COLO668 (cell line): ENCODE data around the gene CRACDL.
"Not testable (repeated sequence)": the region's sequence is repeated elsewhere in the genome, so short reads cannot be mapped to it uniquely, and the experiment has no call there.

Source experiments
- DNase-seq: peaks from one replicate; lab custom pipeline; 2025; ENCODE audit not compliant: unreplicated experiment; lab: John Stamatoyannopoulos, UW

The CRACDL gene

DNA sequence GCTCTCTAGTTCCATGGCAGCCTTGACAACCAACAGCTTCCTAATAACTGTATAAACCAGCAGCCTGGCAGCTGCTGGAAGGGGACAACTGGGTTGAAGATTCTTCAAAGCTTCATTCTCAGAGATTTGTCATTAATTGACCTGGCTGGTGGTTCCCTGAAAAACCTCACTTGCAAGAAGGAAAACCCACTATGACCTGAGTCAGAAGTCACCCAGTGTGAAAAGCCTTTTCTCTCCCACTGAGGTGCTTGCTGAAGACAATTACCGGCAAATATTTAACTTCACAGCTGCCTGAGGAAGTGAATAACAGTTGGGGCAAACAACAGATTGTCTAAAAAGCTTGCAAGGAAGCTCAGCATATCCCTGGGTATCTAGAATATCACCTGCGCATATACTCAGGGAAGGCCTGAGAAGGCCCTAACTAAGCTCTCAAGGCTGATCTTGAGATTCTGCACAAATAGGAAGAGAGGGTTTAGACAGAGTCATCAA is 49.9 kb downstream of the CRACDL start:
- no peak for DNase-seq

DNA sequence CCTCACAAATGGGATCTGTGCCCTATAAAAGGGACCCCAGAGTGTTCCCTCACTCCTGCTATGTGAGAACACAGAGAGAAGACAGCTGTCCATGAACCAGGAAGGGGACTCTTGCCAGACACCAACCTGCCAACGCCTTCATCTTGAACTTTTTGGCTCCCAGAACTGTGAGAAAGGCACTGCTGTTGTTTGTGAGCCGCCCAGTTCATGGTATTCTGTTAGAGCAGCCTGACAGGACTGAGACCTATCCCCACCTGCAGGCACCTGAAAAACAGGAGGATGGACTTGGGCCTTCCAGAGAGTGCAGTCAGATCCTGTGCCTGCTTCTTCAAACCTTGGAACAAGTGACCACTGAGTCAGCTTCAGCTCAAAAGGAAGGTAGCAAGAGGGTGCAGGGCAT is 51.4 kb downstream of the CRACDL start:
- no peak for DNase-seq

DNA sequence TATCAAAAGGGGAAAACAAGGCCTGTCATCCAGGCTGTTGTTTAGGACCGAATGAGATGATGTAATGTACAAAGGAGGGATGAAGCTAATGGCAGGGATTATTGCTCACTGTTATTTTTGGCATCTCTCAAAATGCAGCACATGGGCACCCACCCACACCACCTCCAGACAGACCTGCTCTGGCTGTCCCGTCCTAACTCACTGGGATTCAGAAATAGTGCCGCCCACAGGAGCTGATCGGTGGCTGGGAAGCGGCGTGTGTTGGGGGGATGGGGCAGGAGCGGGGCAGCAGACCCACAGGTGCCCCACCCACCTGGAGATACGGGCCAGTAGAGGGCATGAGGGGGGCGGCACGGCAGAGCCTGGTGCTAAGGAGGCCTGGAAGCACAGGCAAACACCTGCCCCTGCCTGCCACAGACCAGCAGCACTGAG is 52.2 kb downstream of the CRACDL start:
- DNase-seq, result no peak

DNA sequence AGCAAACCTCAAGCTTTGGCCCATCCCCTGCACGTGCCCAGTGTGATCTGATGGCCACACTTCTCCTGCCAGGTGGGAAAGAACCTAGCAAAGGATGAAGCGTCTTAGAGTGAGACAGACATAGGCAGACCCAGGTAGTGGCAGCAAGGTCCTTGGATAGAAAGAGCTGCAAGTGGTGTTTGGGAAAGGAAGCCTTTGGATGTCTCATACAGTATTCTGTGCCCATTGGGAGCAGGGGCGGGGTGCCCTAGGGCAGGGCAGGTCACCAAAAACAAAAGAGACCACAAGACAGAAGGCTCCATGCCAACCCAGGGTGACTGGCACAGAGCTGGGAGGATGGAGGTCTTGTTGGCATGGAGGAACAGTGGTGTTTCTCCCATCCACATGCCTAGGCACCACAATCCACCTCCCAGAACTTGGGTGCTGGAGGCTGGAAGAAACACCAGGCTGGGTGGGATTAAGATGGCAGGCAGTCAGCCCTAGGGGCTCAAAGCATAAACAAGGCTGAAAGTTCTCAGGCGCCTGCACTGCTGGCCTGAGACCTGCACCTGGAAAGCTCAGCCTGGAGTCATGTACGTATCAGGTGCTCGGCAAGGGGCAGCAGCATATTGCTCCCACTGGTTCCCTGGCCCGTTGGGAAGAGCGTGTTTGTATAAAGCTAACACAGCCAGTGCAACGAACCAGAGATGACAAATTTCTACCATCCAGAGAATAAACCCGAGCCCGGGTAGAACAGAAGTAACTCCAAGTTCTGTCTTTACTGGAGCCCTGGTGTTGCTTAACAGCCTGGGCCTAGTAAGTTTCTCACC is 52.9 kb downstream of the CRACDL start:
- DNase-seq, result no peak

- no peak for DNase-seq
These were observed 53.7 kb downstream of the CRACDL start for GRCh38 chr2:98882368-98882767.

- DNase-seq, result no peak
These were observed 54.8 kb downstream of the CRACDL start for GRCh38 chr2:98881153-98881650.

DNA sequence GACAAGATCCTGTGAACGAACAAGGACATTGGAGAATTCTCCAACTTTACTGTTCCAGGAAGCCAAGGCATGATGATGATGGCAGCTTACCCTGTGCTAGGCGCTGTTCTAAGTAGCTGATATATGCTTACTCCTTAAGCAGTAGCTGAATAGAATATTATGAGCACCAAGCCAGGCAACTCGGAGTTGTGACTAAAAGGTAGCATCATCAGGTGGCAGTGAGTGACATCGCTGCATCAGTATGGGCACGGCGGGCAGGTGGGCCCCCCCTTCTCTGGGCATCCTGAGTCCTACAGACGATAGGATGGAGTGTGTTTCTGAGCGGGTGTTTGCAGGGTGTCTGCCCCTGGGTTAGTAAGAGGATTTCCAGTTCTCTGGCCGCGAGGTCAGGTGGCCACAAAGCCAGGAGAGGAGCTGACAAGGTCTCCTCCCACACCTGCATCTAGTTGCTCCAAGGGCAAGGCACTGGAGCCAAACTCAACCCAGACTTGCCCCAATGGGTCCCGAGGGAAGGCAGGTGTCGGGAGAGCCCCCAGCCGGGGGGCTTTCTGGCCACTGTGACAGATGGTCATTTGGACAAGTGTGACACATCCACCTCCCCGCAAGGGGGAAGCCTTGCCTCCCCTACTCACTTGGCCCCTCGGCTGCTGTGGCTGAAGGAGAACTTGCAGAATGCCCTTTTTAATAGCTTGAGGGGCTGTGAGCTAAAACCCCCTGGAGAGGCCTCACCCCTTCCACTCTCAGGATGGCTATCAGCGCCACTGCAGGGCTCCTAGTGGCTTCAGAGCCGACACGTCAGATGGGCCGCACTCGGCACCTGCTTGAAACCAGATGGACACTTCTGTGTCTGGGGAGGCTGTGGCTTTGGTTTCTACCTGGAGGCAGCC is 55.5 kb downstream of the CRACDL start:
- DNase-seq, result no peak

DNA sequence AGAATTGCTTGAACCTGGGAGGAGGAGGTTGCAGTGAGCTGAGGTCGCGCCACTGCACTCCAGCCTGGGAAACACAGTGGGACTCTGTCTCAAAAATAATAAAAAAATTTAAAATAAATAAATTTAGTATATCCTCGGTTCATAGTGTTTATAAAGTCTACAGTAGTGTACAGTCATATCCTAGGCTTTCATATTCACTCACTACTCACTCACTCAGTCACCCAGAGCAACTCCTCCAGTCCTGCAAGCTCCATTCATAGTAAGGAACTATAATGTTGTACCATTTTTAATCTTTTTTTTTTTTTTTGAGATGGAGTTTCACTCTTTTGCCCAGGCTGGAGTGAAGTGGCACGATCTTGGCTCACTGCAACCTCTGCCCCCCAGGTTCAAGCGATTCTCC is 58.4 kb downstream of the CRACDL start:
- DNase-seq, result not testable (repeated sequence)

GRCh38 chr2:98876741-98877140 is 59.3 kb downstream of the CRACDL start:
- DNase-seq, result no peak

GRCh38 chr2:98875746-98876145 is 60.3 kb downstream of the CRACDL start:
- no peak for DNase-seq

GRCh38 chr2:98875081-98875728 is 60.8 kb downstream of the CRACDL start:
- no peak for DNase-seq

- DNase-seq, result no peak
These were observed 61.8 kb downstream of the CRACDL start for GRCh38 chr2:98874186-98874689.

DNA sequence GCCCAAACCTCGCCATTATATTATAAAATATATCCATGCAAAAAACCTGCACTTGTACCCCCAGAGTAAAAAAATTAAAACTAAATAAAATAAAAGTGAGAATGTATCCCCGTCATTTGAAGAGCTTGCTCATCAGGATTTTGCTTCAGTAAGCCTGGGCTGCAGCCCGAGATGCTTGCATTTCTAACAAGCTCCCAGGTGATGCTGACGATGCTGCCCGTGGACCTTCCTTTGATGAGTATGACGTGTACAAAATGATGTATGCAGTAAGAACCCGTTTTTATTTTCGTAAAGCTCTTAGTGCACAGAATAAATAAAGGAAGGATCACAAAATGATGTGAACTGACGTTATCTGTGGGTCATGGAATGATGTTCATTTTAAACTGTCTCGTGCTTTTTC is 63.5 kb downstream of the CRACDL start:
- DNase-seq, result no peak

- no peak for DNase-seq
These were observed 64.5 kb downstream of the CRACDL start for GRCh38 chr2:98871506-98871905.

DNA sequence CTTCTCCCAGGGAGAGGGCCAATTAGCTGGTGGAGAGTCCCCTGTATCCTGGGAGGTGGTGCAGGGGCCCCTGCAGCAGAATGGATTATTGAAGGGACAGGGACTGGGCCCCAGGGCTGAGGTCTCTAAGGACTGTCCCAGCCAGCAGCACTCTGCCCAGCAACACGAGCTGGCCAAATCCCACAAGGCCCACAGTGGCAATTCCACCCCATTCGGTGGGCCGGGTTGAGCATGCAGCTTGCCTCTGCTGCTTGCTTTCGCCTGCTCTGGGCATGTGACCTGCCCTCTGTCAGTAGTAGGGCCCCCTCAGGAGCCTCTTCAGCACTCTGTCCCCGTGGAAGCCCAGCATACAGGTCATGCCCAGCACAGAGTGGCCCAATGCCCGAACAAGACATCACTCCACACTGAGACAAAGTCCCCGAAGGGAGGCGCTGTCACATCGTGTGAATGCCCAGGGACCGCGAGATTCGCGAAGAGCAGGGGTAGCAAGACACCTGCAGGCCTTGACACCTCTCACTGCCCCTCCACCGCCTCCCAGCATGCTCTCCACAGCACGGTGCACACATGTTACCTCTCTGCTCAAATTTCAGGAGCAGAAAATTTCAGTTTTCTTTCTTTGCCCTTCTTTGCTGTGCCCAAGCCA is 65.4 kb downstream of the CRACDL start:
- DNase-seq, result peak; percentile 50

DNA sequence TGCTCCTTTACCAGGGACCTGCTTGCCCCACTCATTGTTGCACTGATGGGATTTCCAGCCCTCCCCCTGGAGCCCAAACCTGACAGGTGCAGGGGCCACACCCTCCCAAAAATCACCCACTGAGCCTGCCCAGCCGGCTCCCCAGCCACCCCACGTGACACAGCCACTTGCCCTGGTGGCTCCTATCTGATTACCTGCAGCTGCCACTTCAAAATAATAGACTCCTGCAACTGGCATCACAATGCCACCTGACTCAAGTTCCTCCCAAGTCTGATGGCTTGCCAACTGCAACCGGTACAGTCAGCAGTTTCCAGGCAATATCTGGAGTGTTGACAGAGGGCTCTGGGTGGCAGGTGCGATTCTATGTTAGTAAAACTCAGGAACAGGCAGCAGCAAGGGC is 66.2 kb downstream of the CRACDL start:
- peak; percentile 94 for DNase-seq

DNA sequence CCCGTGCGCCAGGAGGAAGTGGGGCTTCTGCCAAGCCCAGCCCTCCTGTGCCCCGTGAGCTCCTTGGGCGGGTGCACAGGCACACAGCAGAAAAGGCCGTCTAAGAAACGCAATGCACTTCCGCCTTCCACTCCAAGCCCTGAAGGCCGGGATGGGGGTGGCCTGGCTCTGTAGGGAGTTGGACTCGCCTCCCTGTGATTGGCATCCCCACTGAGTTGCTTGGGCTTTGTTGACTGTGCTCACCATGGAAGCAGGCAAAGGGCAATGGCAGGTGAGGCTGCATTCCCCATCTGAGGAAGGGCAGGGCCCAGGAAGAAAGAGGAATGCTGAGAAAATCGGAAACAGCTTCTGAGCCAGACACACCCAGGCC is 66.8 kb downstream of the CRACDL start:
- DNase-seq, result peak; percentile 91

- peak; percentile 57 for DNase-seq
These were observed 67.3 kb downstream of the CRACDL start for GRCh38 chr2:98868548-98869271.

GRCh38 chr2:98867539-98868309 is 68.3 kb downstream of the CRACDL start:
- no peak for DNase-seq
